HG02678 (cell line): ENCODE results near the gene EID2.

Experiments used
- ATAC-seq: cut with Tn5 transposase; IDR thresholded peaks from one replicate; pipeline ENCODE4 v1.9.1; 2021; ENCODE audit warnings: mild to moderate bottlenecking, moderate library complexity; ENCODE audit not compliant: unreplicated experiment

Gene EID2

DNA sequence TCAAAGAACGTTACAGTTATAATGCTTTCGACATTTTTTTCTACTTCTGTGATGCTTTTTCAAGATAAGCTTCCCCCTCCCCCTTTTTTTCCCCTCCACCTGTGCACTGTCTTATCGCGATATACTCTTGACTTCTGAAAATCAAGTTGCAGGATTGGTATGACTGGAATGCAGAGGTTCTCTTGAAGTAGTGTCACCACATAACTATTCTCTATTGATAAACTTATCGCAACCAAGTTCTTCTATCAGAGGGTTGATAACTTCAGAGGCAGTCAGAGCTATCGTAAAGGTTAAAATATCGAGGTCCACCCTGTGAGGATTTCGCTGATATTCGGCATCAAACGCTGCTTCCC, 820 bp downstream of the EID2 start:
- ATAC-seq = no peak

DNA sequence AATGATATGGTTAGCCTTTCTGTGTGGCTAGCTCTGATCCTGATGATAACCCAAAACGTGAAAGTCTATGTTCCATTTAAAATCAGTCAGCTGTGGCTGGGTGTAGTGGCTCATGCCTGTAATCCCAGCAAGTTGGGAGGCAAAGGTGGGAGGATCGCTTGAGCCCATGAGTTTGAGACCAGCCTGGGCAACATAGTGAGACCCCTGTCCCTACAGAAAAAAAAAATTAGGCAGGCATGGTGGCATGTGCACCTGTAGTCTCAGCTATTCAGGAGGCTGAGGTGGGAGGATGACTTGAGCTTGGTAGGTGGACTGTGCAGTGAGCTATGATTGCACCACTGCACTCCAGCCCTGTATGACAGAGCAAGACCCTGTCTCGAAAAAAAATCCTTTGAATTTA, 6.2 kb downstream of the EID2 start:
- no peak for ATAC-seq

DNA sequence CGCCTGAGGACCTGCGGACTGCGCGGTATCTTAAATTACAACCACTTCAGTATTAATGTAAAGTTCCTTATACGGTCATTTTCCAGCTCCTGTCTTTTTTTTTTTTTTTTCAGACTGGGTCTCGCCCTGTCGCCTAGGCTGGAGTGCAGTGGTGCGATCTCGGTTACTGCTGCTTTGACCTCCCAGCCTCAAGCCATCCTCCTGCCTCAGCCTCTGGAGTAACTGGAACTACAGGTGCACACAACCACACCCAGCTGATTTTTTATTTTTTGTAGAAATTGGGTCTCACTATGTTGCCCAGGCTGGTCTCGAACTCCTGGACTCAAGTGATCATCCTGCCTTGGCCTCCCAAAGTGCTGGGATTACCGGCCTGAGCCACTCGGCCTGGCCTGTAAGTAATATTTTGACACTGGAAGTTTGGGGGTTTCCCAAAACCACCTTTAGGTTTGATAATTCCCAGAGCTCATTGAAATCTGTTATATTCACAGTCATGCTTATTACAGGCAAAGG, 6.9 kb downstream of the EID2 start:
- peak; percentile 10 for ATAC-seq

DNA sequence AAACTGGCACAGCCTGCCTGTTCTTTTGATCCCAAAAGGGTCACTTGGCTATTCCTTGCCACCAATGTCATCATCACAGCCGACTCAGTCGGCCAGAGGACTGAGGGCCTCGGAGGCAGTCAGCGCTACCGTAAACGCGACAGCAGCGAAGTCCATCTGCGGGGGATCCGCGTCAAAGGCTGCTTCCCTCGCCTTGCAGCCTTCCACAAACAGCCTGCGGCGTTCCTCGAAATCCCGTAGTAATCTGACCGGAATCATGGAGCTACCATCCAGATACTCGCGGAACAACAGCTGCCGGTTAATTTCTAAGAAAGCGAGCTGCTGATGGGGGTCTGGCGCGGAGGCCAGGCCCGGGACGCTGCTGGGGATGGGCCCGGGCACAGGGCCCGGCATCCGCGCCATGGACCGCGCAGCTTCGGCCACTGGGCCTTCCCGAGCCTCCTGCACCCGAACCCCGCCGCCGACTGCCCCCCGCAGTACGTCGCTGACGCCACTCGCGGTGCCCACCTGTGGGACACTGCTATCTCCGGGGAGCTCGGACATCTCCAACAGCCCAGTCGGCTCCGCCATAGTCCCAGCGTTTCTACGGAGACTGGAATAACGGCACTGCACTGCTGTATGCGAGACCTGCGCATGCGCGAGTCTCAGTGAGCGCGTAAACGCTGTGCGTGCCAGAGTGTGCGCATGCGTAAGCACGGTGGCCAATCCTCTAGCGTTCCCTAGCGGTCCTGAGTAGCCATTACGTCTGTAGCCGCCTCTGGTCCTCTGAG, 7.5 kb downstream of the EID2 start, which contains the start of gene EID2B:
Gene EID2B, minus strand, starts transcription at position 620 of the 770 bp plus-strand sequence. Its CDS starts 50 bp downstream, at position 570.
- peak; percentile 85 for ATAC-seq

DNA sequence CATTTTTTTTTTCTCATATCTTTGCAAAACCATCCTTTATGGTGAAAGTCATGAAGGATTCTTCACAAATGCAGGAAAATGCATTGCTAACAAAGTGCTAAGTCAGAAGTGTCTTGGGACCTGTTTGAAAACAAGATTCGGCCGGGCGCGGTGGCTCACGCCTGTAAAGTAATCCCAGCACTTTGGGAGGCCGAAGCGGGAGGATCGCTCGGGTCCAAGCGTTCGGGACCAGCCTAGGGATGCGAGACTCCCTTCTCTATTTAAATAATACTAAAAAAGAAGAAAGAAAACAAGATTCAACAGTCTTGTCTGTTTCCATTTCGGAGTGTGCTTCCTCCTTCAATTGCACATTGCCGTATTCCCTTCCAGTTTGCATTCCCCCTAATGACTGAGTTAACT, 8.1 kb downstream of the EID2 start:
- no peak for ATAC-seq

DNA sequence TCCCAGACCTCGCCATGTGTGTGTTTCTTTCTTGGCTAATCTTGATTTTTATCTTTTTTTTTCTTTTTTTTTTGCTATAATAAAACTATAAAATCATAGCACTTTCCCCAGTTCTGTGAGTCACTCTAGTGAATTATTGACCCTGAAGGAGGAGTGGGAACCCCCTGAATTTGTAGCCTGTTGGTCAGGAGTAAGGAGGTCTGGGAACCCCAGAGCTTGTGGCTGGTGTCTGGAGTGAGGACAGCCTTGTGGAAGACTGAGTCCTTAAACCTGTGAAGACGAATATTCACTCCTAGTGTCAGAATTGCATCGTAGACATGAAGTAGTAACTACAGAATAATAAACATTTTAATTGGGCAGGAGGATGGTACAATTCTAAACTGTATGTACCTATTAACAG, 14.8 kb downstream of the EID2 start:
- no peak for ATAC-seq

DNA sequence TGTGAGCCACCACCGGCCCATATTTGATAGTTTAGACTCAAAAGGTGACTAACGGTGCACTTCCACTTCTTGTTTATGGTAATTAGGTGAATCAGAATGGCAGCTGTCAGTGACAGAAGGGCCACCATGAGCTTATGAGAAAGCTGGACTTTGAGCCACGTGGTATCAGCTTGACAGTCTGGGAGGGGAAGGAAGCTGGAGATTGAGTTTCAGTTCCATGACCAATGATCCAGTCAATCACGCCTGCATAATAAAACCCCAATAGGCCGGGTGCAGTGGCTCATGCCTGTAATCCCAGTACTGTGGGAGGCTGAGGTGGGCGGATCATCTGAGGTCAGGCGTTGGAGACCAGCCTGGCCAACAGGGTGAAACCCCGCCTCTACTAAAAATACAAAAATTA, 15.5 kb downstream of the EID2 start:
- no peak for ATAC-seq

DNA sequence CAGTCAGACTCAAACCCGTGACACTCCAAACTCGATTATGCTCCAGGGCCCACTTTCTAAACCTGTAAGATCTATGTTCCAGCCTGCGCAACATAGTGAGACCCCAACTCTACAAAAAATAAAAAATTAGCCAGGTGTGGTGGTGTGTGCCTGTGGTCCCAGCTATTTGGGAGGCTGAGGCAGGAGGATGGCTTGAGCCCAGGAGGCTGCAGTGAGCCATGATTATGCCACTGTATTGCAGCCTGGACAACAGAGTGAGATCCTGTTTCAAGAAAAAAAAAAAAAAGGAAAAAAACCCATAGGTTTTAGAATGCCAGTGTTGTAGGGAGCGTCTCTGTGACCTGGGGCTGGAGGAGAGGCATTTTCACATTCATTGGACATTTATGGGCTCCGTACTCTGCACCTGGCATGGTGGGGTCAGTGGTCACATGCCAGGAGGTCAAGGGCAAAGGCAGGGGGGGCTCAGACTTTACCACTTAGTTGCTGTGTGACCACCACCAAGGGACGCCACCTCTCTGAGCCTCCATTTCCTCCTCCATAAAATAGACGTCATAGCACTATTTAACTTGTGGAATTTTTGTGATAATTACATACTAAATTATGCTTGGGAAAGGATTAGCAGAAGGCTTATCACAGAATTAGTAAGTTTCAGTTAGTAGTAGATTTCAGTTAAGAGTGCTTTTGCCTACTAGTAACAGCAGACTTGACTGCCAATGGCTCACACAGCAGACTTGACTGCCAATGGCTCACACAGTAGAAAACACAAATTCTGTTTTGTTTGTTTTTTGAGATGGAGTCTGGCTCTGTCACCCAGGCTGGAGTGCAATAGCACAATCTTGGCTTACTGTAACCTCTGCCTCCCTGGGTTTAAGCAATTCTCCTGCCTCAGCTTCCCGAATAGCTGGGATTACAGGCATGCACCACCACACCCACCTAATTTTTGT, 19.1 kb downstream of the EID2 start:
- ATAC-seq = no peak

DNA sequence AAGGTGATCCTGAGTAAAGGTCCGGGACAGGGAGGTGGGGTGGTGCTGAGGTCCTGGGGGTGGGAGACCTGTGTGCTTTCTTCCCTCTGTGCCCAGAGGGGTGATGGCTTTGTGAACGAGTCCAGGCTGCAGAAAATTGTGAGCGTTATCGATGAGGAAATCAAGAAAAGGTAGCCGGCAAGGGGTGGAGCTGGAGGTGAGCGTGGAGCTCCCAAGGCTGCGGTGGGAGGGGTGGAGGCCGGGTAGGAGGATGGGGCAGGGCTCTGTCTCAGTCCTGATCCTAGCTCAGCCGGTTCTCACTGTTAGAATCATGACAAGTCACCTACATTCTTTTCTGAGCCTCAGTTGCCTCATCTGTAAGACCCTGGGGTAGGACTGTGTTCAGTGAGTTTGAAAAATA, 21.0 kb downstream of the EID2 start:
- no peak for ATAC-seq

DNA sequence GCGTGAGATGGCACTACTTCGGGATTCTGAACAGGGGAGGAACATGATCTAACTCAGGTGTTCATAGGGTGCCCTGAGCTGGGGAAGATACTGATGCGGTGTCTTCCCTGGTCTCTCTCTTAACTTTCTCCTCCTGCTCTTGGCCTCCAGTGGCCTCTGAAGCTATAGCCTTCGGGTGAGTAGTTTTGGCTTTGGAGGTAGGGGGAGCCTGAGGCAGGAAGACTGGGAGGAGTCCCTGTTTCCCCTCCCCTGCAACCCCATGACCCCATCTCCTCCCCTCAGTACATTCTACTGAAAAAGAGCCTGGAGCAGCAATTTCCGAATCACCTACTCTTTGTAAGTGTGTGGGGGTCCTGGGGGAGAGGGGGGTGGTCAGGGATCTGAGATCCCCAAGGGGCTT, 21.5 kb downstream of the EID2 start:
- ATAC-seq = no peak

DNA sequence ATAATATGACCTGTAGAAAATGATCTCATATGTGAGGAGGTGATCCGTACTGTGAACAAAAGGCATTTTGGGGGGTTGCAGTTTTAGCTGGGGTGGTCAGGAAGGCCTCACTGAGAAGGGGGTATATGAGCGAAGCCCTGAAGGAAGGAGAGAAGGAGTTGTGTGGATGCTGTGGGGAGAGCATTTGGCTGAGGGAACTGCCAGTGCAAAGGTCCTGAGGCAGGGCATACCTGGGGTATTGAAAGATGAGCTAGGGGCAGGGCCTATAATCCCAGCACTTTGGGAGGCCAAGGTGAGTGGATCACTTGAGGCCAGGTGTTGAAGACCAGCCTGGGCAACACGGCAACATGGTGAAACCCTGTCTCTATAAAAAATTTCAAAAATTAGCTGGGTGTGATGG, 22.5 kb downstream of the EID2 start:
- no peak for ATAC-seq

DNA sequence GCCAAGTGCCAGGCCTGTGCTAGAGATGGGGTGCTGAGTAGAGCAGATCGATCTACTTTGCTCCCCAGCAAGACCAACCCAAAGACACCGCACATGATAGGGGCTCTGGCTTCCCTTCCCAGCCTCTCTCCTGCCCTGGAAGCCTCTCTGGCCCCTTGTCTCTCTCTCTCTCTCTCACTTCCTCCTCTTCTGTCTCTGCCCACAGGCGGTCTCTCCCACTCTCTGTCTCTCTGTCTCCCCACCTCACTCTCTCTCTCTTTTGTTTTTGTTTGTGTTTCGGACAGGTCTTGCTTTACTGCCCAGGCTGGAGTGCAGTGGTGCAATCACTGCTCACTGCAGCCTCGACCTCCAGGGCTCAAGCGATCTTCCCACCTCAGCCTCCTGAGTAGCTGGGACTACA, 23.7 kb downstream of the EID2 start:
- no peak for ATAC-seq

DNA sequence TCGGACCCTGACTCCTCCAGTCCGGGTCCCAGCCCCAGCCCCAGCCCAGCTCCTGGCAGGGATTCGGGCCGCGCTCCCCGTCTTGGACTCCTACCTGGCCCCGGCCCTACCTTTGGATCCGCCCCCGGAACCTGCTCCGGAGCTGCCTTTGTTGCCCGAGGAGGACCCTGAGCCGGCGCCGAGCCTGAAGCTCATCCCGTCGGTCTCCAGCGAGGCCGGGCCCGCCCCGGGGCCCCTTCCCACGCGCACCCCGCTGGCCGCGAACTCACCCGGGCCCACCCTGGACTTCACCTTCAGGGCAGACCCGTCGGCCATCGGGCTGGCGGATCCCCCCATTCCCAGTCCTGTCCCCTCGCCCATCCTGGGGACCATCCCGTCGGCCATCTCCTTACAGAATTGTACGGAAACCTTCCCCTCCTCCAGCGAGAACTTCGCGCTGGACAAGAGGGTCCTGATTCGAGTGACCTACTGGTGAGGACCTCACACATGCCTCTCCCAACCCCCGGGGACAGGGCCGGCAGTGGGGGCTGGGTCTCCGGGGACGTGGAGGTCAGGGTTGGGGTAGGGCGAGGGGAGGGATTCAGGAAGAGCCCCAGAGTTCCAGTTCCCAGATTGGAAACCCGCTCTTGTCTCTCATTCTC, 24.3 kb downstream of the EID2 start:
- ATAC-seq = no peak

DNA sequence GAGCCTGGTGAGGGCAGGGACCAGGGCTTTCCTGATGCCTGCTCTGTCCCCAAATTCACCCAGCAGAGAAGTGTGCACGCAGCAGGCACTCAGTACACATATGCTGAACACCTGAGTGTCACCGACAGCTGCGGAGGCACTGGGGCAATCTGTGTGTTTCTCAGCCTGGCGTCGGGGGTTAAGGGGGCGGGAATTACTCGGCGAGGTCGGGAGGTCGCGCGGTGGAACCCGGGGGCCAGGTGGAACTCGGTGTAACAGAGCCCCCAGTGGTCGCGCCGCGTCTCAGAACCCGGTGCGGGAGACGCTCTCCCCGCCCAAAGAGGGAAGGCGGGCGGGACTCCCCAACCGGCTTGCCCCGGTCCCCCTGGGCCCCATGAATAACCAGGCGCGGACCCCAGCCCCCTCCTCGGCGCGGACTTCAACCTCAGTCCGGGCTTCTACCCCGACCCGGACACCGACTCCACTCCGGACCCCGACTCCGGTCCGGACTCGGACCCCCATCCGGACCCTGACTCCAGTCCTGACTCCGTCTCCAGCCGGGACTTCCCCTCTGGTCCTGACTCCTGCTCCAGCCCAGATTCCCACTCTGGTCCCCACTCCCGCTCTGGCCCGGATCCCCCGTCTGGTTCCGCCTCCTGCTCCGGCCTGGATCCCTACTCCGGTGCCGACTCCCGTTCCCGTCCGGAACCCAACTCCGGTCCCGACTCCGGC, 25.0 kb downstream of the EID2 start, which contains the start of gene SELENOV:
Gene SELENOV, plus strand, starts transcription at position 300 of the 711 bp plus-strand sequence. Its CDS starts 74 bp downstream, at position 374.
- no peak for ATAC-seq

DNA sequence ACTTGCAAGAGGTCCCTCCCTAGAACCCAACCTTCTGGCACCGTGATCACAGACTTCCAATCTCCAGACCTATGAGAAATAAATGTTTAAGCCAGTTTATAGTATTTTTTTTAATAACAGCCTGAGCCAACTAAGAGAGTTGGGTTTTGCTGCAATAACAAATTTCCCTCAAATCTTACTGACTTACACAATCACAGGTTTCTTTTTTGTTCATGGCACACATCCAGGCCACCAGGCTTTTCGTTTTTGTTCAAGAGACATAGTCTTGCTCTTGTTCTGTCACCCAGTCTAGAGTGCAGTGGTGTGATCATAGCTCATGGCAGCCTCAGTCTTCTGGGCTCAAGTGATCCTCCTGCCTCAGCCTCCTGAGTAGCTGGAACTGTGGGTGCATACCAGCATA, 27.0 kb downstream of the EID2 start:
- ATAC-seq = no peak

DNA sequence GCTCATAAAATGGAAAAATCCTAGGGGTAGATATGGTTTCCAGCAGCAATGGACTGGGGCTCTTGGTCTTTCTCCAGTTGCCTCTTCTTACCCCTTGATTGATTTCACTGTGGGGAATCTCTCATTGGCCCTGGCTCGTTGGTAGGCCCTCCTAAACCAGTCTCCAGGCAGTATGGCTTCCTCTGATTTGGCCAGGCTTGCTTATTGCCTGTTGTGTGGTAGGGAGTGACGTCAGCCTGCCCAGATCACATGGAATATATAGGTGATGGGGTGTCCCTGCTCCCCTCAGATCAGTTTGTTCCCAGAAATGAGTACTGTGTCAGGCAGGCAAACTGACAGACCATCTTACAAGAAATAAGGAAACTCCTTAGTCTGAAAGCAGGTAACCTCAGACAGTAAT, 30.7 kb downstream of the EID2 start:
- no peak for ATAC-seq

DNA sequence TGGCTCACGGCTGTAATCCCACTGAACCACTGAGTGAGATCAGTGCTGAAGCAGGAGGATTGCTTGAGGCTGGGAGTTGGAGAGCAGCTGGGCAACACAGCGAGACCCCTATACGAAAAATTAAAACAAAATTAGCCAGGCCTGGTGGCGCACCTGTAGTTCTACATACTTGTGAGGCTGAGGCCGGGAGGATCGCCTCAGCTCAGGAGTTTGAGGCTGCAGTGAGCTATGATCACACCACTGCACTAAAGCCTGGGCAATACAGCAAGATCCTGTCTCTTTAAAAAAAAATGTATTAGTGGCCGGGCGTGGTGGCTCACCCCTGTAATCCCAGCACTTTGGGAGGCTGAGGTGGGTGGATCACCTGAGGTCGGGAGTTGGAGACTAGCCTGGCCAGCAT, 31.3 kb downstream of the EID2 start:
- ATAC-seq = no peak

DNA sequence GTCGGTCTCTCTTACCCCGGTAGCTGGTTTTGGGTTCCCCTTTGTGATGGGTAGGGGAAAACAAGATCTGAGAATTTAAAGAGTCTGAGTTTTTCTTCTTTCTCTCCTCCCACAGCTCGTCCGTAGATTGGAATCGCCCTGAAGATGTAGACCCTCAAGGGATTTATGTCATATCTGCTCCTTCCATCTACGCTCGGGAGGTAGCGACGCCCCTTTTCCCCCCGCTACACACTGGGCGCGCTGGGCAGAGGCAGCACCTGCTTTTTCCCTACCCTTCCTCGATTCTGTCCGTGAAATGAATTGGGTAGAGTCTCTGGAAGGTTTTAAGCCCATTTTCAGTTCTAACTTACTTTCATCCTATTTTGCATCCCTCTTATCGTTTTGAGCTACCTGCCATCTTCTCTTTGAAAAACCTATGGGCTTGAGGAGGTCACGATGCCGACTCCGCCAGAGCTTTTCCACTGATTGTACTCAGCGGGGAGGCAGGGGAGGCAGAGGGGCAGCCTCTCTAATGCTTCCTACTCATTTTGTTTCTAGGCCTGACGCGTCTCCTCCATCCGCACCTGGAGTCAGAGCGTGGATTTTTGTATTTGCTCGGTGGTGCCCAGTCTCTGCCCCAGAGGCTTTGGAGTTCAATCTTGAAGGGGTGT, 32.1 kb downstream of the EID2 start:
- ATAC-seq = no peak

DNA sequence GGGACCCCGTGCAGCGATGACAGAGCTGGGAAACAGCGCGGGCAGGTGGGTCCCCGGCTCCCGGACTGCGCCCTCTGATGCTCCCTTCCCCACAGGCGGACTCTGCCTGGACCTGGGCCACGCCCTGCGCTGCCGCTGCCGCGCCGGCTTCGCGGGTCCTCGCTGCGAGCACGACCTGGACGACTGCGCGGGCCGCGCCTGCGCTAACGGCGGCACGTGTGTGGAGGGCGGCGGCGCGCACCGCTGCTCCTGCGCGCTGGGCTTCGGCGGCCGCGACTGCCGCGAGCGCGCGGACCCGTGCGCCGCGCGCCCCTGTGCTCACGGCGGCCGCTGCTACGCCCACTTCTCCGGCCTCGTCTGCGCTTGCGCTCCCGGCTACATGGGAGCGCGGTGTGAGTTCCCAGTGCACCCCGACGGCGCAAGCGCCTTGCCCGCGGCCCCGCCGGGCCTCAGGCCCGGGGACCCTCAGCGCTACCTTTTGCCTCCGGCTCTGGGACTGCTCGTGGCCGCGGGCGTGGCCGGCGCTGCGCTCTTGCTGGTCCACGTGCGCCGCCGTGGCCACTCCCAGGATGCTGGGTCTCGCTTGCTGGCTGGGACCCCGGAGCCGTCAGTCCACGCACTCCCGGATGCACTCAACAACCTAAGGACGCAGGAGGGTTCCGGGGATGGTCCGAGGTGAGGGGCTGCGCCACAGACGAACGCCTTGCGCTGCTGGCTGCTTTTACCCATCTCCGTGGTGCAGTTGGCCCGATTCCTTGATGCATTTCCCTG, 32.8 kb downstream of the EID2 start:
- ATAC-seq = no peak

DNA sequence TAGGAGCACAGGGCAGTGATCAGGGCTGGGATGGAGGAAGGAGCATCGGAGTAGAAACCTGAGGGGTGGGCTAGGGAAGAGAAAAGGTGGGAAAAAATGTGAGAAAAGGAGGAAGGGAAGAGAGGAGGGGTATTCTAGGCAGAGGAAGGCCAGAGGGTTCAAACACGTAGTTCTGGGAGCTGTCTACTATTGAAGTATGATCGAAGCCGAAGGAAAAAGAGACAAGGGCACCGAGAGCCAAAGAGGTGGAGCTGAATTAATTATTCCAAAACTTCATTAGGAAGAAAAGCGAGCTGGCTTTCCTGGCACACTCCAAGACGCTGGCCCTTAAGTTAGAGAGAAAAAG, 33.4 kb downstream of the EID2 start:
- no peak for ATAC-seq
